ENCODE data around the gene ADAM23.

DNA sequence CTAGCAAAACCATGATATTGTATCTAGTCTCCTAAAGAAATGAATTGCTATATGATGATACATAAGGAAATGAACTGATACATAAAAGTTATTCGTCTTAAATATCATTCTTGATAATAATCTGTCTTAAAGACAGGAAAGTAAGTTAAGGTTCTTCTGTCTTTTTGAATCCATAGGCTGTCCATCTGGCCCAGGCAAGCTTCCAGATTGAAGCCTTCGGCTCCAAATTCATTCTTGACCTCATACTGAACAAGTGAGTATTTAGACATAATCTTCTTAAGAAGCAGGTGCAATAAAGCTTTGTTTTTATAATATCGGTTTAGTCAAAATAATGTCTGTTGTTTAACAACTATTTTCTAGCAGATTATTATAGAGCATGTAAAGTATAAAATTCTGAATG is 37.7 kb downstream of the ADAM23 start:
- TF ChIP-seq CTCF (IDR thresholded peaks at IDR 0.05; ENCODE audit: borderline replicate concordance, extremely low read depth, low read length, poor library complexity, severe bottlenecking), result no peak
- TF ChIP-seq EZH2 (IDR thresholded peaks at IDR 0.05; ENCODE audit: borderline replicate concordance, low read depth, low read length, severe bottlenecking), result no peak

Data from DND-41 (cell line).